ENCODE data around the gene GNAZ.

DNA sequence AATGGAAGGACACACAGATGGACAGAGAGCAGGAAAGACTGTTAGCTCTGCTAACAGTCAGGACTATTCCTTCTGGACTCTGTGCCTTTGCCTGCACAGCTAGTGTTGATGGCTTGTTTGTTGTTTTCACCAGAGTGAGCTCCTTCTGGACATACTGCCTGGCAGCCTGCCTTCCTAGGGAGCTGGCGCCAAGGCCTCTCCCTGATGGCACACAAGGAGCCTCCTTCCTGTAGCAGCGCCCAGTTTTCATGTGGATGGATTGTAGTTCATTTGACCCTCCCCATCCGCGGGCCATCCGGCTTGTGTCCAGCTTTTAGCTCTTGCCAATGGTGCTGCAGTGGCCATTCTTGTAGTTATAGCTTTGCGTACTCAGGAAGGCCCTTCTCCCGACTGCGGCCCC is 93.3 kb downstream of the GNAZ start:
- TF ChIP-seq, protein P1, sequence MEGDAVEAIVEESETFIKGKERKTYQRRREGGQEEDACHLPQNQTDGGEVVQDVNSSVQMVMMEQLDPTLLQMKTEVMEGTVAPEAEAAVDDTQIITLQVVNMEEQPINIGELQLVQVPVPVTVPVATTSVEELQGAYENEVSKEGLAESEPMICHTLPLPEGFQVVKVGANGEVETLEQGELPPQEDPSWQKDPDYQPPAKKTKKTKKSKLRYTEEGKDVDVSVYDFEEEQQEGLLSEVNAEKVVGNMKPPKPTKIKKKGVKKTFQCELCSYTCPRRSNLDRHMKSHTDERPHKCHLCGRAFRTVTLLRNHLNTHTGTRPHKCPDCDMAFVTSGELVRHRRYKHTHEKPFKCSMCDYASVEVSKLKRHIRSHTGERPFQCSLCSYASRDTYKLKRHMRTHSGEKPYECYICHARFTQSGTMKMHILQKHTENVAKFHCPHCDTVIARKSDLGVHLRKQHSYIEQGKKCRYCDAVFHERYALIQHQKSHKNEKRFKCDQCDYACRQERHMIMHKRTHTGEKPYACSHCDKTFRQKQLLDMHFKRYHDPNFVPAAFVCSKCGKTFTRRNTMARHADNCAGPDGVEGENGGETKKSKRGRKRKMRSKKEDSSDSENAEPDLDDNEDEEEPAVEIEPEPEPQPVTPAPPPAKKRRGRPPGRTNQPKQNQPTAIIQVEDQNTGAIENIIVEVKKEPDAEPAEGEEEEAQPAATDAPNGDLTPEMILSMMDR (IDR thresholded peaks at IDR 0.05 in 2 of 3, conservative IDR thresholded peaks at IDR 0.05 in 1 of 3; ENCODE audit: borderline replicate concordance in 1 of 3, insufficient read depth in 1 of 3, low read depth in 2 of 3, low read length in 2 of 3), result no peak
- TF ChIP-seq RAD21 (IDR thresholded peaks at IDR 0.05; ENCODE audit: low read depth) (no peak), EZH2phosphoT487 (IDR thresholded peaks at IDR 0.05; ENCODE audit: borderline replicate concordance) (no peak), EZH2 (IDR thresholded peaks at IDR 0.05) (no peak), SP1 (IDR thresholded peaks at IDR 0.05; ENCODE audit: low read depth) (no peak), POLR2AphosphoS5 (IDR thresholded peaks at IDR 0.05; ENCODE audit: low read depth, low read length) (no peak)
- TF ChIP-seq, protein P2, sequence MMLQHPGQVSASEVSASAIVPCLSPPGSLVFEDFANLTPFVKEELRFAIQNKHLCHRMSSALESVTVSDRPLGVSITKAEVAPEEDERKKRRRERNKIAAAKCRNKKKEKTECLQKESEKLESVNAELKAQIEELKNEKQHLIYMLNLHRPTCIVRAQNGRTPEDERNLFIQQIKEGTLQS (IDR thresholded peaks at IDR 0.05), result no peak
- TF ChIP-seq, protein P3, sequence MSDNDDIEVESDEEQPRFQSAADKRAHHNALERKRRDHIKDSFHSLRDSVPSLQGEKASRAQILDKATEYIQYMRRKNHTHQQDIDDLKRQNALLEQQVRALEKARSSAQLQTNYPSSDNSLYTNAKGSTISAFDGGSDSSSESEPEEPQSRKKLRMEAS (IDR thresholded peaks at IDR 0.05), result no peak

Measured in HCT116 (cell line).